Embryonic facial prominence (tissue), 1 donor: Measurements from ENCODE around the gene SMYD3.
A peak's percentile ranks its signal among the peaks of the same experiment; 100 is the strongest.

ENCODE experiments used
- DNase-seq: peaks from one replicate; pipeline ENCODE4 v3.0.0-alpha.2; 2016; ENCODE audit errors: extremely low spot score

SMYD3 gene

DNA sequence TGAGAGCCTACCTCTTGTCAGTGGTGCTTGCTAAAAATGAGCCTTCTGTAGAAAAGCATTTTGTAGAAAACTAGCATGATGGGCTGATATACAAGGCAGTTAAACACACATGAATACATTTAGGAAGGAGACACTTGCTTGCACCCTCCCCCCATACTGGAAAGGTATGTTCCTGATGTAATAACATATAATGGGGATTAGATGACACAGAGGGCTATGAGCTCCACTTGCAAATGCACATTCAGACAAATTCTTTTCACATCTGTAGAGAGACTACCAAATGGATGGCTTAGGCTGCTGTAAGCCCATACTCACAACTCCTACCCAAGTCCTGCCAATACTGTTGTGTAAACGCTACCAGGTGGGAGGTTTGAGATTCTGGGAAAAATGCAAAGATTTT lies 634.0 kb downstream of the SMYD3 start:
- no peak for DNase-seq

GRCh38 chr1:245872475-245872874 lies 634.6 kb downstream of the SMYD3 start:
- DNase-seq = no peak

DNA sequence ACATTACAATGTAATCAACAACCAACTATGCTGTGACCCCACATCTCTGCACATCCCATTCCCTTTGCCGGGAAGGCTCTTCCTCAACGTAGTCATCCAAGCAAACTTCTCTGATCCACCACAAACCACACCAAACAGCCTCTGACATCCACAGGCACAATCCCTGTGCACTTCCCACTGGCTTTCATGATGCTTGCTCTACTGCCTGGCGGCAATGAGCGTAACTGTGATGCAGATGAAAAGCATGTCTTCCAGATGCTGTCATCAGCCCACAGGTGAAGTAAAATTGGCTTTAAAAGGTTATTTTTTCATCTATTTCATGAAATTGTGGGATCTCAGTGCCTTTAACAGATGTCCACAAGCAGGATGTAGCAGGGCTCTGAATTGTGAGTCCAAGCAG lies 635.2 kb downstream of the SMYD3 start:
- no peak for DNase-seq

- DNase-seq = no peak
These were observed 635.9 kb downstream of the SMYD3 start for GRCh38 chr1:245871191-245871590.

GRCh38 chr1:245870698-245871097 lies 636.4 kb downstream of the SMYD3 start:
- no peak for DNase-seq

GRCh38 chr1:245869847-245870246 lies 637.2 kb downstream of the SMYD3 start:
- no peak for DNase-seq

GRCh38 chr1:245867738-245868137 lies 639.3 kb downstream of the SMYD3 start:
- no peak for DNase-seq

DNA sequence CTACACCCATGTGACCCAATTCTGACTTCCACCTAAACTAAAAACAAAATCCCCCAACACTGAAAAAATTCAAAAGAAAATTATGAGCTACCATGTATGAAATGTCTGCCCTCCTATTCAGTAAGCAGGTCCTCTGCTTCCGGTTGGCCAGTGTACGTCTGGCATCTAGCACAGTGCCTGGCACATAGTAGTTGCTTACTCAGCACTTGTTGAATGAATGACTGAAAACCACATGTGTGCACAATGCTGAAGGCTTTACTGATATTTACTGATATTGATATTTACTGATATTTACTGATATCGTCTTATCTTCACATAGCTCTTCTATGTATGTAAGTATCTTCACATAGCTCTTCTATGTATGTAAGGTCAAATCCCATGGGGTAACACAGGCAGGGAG lies 642.2 kb downstream of the SMYD3 start:
- no peak for DNase-seq

DNA sequence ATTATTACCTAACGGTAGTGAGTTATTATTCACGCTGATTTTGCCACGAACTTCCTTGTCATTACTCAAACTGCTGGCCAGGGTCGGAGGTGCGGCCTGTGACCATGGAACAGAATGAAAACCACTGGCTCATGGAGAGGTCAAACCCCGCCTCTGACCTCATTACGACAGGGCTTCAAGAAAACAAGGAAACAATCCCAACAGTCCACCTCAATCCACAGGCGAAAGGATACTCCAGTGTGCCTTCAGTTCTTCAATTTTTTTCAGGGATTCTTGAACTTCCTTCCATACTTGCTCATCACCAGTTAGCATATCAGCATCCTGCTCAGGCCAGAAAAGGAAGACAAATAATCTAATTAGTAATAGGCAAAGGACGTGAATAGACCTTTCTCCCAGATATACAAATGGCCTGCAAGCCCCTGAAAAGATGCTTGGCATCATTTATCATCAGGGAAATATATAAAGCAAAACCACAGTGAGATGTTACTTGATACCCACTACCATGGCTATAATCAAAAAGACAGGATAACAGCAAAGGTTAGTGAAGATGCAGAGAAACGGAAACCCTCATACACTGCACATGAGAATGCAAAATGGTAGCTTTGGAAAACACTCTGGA lies 643.4 kb downstream of the SMYD3 start:
- DNase-seq = no peak

- no peak for DNase-seq
These were observed 644.1 kb downstream of the SMYD3 start for GRCh38 chr1:245862812-245863540.

DNA sequence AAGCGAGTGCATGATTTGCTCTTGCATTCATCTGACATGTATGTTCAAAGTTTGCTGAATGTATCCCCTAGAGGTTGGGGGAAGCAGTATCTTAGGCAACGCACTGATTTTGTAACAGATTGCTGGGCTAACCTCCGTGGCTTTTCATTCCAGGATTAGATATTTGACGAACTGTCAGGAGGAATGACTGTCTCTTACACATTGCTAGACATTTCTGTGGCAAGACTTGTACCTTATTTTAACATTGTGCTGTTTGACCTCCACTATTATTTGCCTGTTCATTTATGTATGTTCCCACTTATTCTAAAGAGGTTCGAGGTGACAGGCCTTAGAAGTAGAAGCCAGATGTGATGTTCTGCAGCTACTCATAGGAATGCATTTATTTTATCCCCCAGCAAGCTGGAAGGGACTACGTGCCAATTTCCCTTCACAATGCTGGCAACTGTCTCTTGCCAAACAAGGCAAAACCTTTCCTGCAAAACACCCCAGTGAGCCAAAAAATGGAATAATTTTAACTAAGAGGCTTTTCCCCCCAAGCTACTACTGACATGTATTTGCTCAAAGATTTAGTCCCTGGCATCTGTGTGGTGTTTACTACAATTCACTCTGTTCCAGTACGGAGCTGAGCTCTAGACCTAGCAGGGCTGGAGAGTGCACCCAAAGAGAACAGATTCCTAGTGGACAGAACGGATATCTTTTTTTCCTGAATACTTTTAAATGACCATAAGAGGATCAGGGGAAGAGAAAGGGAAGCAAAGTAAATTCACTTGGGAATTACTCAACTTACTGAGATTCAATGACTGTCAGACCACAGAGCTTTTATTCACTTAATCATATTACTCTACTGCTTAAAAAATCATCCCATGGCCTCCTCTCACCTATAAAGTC lies 646.2 kb downstream of the SMYD3 start:
- DNase-seq = peak; percentile 25

- DNase-seq = no peak
These were observed 647.5 kb downstream of the SMYD3 start for GRCh38 chr1:245859493-245860114.

DNA sequence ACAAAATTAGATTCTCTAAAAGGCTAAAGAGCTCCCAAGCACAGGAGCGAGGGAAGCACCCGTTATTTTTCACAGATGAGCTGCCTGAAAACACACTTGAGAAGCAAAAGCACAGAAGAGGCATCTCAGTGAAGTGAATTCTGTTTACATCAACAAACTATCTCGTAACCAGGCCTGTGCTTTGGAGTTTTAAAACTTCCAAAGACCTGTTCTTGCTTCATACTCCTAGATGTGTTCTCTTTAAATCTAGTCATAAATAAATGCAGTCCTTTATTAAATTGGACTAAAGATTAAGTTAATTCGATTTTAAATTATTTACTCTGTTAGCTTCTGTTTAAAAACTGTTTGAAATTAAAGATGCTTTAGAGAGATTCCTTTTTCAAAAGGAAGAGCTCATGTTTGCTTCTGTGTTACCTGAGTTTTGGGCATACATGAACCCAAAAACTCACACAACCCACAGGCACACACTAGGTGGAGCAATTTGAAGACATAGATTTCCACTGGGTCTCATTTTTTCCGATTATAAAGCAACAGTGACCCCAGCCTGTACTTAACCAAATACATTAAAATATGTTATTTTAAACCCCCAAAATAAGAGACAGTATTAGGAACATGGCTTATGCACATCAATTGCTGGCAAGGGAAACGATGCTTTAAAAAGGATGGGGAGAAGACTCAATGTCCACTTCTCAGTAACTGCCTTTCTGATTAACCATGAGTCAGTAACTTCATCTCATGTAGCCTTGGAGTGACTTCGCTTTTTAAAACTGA lies 648.2 kb downstream of the SMYD3 start:
- DNase-seq = peak; percentile 23

DNA sequence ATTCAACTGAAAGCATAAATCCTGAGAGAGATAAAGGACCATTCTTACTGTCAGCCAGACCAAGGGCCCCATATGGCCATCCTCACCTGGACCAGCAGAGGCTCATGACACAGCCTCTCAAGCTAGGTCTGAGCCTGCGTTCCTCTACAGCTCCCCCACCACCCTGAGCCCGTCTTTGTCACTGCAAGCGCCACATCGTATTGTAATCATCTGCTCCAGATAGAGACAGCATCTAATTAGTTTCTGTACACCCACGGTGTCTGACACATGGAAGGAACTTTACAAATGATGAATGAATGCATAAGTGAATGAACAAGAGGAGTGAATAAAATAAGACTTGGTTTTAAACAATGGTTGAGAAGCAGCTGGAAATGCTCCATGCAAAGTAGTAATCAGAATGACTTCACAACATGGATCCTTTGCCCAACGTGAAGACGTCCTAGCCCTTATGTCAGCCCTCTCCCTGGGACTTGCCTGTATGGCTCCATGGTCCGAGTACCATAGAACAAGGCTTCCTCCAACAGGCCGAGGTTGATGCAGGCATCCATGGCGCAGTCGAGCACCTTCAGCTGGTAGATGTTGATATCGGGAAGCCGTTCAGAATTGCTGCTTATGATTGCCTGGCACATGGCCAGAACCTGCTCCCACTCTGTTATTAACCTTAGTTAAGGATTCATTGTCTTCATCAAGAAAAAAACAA lies 648.9 kb downstream of the SMYD3 start:
- no peak for DNase-seq

DNA sequence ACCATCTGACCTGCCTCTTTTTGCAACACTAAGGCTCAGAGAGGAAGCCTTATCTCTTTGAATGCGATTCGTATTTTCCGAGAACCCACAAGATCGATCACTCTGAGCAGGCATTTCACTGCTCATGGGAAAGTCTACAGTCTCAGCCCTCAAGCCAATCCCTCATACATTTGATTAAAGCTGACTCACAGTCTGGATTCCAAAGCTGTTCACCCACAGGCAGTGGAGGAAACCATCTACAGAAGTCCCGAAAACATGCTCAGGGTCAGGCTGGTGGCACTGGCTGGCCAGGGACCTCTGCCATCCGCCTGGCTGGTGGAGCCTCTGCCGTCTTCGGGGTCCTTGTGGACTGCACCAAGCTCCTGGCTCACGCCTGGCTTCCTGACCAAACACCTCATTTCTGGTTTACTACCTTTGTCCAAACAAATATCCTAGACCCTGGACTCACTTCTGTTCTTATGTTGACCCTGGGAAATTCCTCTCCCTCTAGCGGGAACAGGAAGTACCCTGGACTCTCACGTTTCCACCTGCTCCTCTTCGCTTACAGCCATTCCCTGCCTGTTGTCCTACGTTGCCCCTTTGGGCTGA lies 650.0 kb downstream of the SMYD3 start:
- no peak for DNase-seq

DNA sequence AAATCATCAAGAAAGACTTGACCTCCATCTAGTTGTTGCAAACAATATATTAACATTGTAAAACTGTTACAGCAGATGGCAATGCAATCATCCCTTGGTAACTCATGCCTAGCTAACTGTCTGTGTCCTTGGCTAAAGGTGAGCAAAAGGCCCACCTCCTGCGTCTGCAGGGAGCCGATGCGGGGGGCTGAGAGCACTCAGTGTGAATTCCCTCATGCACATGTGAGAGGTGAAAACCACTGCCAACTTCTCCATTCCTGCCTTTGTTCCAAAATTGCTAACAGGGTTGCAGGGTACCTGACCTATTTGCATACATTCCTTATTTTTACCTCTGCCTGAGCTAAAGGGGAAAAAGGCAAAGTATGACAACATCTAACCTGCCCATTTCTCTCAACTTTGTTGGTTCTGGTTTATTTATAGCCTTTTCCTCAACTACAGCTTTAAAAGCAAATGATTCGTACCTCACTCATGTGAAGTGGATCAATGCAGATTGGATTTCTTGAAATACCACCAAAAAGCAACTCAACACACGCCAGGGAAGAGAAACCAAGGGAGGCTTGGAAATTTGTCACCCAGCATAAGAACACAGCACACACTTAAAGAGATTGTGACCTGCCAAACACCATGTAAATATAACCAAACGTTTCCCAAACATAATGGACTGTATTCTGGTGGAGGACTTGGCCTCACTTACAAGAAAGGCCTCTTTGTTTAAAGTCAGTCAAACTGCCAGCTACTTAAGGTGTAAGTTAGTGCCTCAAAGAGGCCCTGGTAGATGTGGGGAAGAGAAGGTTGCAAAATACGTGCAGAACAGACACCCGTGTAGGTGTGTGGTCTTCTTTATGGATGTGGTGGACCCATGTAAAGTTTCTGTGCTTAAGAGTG lies 651.0 kb downstream of the SMYD3 start:
- no peak for DNase-seq

- DNase-seq = no peak
These were observed 653.8 kb downstream of the SMYD3 start for GRCh38 chr1:245853291-245853690.

- no peak for DNase-seq
These were observed 664.0 kb downstream of the SMYD3 start for GRCh38 chr1:245843101-245843500.

DNA sequence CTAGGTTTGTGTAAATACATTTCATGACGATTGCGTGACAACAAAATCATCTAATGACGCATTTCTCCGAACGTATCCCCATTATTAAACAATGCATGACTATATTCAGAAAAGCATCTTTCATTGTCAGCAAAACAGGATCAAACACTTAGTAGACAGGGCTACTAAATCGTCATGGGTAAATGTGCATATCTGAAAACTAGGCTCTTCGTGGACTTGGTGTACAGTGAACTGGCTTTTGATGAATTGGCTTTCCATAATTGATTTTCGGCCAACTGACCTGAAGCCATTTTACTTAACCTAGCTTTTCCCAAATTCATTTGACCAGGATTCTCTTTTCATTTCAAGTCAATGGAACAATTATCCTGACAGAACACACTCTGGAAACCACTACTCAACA lies 665.0 kb downstream of the SMYD3 start:
- no peak for DNase-seq
